RWPE2 (cell line): ENCODE measurements around the gene SCN5A.

Experiments used
- ATAC-seq: fragments of 200-7000 bp; cut with Tn5 transposase; 3 replicates; pipeline ENCODE4 v1.9.1; 2021; ENCODE audit warnings: low read depth
- DNase-seq: peaks from one replicate; pipeline ENCODE4 v3.0.0-alpha.2; 2020; ENCODE audit warnings: low spot score
- H3K27ac ChIP-seq: fragments of 450-650 bp; 2 replicates; pipeline ENCODE4 v1.5.1; 2017; ENCODE audit warnings: mild to moderate bottlenecking; ENCODE audit not compliant: poor library complexity, severe bottlenecking
- H3K27me3 ChIP-seq: fragments of 250-450 bp; sonication (Bioruptor Pico); 2 replicates; pipeline ENCODE4 v1.5.1; 2021; ENCODE audit warnings: mild to moderate bottlenecking, moderate library complexity; ENCODE audit not compliant: insufficient read depth, poor library complexity, severe bottlenecking
- H3K36me3 ChIP-seq: fragments of 250-450 bp; sonication (Bioruptor Pico); 2 replicates; pipeline ENCODE4 v1.5.1; 2020; ENCODE audit warnings: low read depth, mild to moderate bottlenecking, moderate library complexity
- H3K4me1 ChIP-seq: fragments of 250-450 bp; sonication (Bioruptor Pico); 2 replicates; pipeline ENCODE4 v1.5.1; 2021; ENCODE audit warnings: mild to moderate bottlenecking, moderate library complexity; ENCODE audit not compliant: insufficient read depth, poor library complexity, severe bottlenecking
- H3K4me3 ChIP-seq: fragments of 250-450 bp; sonication (Bioruptor Pico); 2 replicates; pipeline ENCODE4 v1.5.1; 2021; ENCODE audit warnings: mild to moderate bottlenecking, moderate library complexity; ENCODE audit not compliant: severe bottlenecking
- H3K9me3 ChIP-seq: fragments of 250-450 bp; sonication (Bioruptor Pico); 2 replicates; pipeline ENCODE4 v1.5.1; 2021; ENCODE audit warnings: mild to moderate bottlenecking, moderate library complexity; ENCODE audit not compliant: severe bottlenecking
- TF ChIP-seq, protein P1 (sequence below): fragments of 450-650 bp; IDR thresholded peaks from one replicate; pipeline ENCODE4 v1.5.1; 2017; ENCODE audit warnings: mild to moderate bottlenecking, moderate library complexity; ENCODE audit not compliant: poor library complexity, severe bottlenecking

Gene SCN5A

GRCh38 chr3:38636464-38636863, 13.0 kb downstream of the SCN5A start:
- TF ChIP-seq, protein P1, sequence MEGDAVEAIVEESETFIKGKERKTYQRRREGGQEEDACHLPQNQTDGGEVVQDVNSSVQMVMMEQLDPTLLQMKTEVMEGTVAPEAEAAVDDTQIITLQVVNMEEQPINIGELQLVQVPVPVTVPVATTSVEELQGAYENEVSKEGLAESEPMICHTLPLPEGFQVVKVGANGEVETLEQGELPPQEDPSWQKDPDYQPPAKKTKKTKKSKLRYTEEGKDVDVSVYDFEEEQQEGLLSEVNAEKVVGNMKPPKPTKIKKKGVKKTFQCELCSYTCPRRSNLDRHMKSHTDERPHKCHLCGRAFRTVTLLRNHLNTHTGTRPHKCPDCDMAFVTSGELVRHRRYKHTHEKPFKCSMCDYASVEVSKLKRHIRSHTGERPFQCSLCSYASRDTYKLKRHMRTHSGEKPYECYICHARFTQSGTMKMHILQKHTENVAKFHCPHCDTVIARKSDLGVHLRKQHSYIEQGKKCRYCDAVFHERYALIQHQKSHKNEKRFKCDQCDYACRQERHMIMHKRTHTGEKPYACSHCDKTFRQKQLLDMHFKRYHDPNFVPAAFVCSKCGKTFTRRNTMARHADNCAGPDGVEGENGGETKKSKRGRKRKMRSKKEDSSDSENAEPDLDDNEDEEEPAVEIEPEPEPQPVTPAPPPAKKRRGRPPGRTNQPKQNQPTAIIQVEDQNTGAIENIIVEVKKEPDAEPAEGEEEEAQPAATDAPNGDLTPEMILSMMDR, result no peak
- ATAC-seq (peak; percentile 22; the same call in 1 of the 3 replicates), DNase-seq (no peak)
- no peaks in the 10 kb centered on the region for H3K27me3 ChIP-seq
- no peaks in the 10 kb centered on the region for H3K36me3 ChIP-seq
- no peak overlapping the region for H3K27ac ChIP-seq
- no peaks in the 10 kb centered on the region for H3K9me3 ChIP-seq
- H3K4me1 ChIP-seq, result no peaks in the 10 kb centered on the region
- no peak overlapping the region for H3K4me3 ChIP-seq

GRCh38 chr3:38634111-38634510, 15.4 kb downstream of the SCN5A start:
- DNase-seq (no peak), ATAC-seq (no peak)
- H3K4me3 ChIP-seq, result no peak overlapping the region
- H3K27me3 ChIP-seq, result no peaks in the 10 kb centered on the region
- no peak overlapping the region for H3K27ac ChIP-seq
- no peaks in the 10 kb centered on the region for H3K36me3 ChIP-seq
- TF ChIP-seq, protein P1, result no peak
- no peaks in the 10 kb centered on the region for H3K4me1 ChIP-seq
- no peaks in the 10 kb centered on the region for H3K9me3 ChIP-seq

- TF ChIP-seq, protein P1, result no peak
- no peaks in the 10 kb centered on the region for H3K4me1 ChIP-seq
Measured at GRCh38 chr3:38632989-38633388, 16.5 kb downstream of the SCN5A start.

DNA sequence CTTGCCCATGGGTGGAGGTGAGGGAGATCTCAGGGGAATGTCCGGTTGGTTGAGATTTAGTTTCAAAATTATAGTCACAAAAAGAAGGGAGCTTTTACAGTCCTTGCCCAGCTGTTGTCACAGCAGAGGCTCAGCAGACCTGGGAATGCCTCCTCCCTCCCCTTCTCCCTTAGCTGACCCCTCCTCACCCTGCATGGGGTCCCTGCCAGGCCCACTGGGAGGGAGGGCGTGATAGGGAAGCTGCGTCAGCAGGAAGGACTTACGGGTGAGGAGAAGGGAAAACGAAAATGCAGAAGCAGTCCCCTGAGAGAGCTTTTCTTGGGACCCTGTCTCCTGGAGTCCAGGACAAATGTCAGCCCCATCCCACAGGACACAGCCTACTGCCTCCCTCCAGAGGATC, 18.9 kb downstream of the SCN5A start:
- Histone ChIP-seq H3K27me3 (no peaks in the 10 kb centered on the region), H3K4me1 (no peaks in the 10 kb centered on the region), H3K36me3 (no peaks in the 10 kb centered on the region), H3K9me3 (no peaks in the 10 kb centered on the region), H3K4me3 (no peak overlapping the region), H3K27ac (no peak overlapping the region)
- no peak for ATAC-seq
- no peak for DNase-seq
- TF ChIP-seq, protein P1, result no peak

More at GRCh38 chr3:38632989-38633388, 16.5 kb downstream of the SCN5A start:
- H3K27ac ChIP-seq, result no peak overlapping the region
- no peak overlapping the region for H3K4me3 ChIP-seq
- H3K36me3 ChIP-seq, result no peaks in the 10 kb centered on the region
- ATAC-seq, result no peak
- H3K27me3 ChIP-seq, result no peaks in the 10 kb centered on the region
- DNase-seq, result no peak
- no peaks in the 10 kb centered on the region for H3K9me3 ChIP-seq

DNA sequence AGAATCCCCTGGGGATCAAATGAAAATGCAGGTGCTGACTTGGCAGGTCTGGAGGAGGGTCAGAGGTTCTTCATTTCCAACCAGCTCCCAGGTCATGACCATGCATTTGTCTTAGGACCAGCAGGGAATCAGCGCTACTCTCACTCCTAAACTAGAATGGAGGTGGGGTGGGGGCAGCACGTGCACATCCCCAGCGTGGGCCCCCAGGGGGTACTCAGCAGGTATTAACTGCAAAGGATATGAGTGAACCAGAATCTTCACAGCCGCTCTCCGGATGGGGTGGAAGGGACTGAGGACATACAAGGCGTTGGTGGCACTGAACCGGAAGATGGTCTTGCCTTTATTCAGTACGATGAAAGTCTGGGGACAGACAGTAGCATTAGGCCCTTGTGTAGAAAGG, 19.4 kb downstream of the SCN5A start:
- H3K4me1 ChIP-seq, result no peaks in the 10 kb centered on the region
- DNase-seq (no peak), ATAC-seq (no peak)
- no peaks in the 10 kb centered on the region for H3K9me3 ChIP-seq
- TF ChIP-seq, protein P1, result no peak
- no peak overlapping the region for H3K27ac ChIP-seq
- H3K4me3 ChIP-seq, result no peak overlapping the region
- H3K36me3 ChIP-seq, result no peaks in the 10 kb centered on the region
- no peaks in the 10 kb centered on the region for H3K27me3 ChIP-seq
